ENCODE data around the gene FADS1. TPM values are rescaled to one million over a fixed set of nuclear protein-coding genes. Genes with fewer than 3 reads are reported as not detected.

FADS1 gene
- total RNA-seq = 279 and 347 TPM in 2 replicates

GRCh38 chr11:61816736-61817455, at the start of gene FADS1:
Gene FADS1, minus strand, starts transcription at chr11:61817003. Its CDS starts 74 bp downstream, at chr11:61816929.

DNA sequence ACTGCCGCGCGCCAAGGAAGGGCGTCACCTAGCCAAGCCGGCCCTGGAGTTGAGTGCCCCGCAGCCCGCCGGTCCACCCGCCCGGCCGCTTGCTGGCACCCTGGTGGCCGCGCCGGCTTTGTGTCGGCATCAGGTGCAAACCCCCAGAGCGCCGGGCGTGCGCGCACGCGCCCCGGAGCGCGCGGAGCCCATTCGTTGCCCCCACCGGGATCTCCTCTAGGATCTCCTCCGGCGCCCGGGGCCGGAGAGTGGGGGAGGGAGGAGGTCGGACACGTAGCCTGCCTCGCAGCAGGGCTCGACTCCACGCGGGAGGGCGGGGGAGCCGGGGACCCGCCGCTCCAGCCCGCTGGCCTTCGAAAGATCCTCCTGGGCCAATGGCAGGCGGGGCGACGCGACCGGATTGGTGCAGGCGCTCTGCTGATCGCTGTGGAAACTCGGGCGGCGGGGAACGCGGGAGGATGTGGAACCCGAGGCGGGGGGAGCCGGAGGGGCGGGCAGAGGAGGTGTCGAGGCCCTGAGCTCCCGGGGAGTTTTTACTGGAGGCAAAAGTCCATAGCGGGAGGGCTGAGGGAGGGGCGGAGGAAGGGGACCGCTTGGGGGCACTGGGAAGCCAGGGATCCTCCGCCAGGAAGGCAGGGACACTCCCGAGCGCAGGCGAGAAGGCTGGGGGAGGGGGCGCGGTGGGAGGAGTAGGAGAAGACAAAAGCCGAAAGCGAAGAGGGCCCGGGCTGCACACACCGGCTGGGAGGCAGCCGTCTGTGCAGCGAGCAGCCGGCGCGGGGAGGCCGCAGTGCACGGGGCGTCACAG, 11.0 kb upstream of the FADS1 start, which contains the start of gene FADS2:
Gene FADS2 (plus strand): TSS at position 730 of the 808 bp plus-strand sequence. CDS start 91 bp downstream, outside the sequence.

DNA sequence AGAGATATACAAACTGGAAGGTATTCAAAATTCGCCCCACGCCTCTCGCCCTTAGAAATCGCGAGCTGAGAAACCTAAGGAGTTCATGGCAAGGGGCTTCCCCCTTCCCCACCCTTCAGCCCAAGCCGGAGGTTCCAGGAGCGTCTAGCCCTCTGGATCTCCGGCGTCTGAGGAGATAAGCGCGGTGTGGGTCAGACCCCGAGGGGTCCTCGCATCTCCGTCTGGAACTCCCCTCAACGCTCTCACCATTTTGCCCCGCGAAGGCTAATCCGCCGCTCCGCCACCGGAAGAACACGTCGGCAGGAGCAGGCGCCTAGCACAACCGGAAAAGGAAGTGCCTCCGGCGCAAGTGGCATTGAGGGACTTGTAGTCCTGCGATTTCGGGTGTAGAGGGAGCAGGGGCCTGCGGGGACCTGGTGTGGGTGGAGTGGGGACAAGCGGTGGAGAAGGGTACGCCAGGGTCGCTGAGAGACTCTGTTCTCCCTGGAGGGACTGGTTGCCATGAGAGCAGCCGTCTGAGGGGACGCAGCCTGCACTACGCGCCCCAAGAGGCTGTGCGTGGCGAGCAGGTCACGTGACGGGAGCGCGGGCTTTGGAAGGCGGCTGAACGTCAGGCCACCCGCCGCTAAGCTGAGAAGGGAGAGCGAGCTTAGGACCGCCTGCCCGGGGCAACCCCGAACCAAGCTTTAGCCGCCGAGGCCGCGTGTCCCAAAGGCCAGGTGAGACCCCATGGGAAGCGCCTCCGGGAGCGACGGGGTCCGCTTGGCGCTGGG, 24.3 kb downstream of the FADS1 start, which contains the start of the genes FEN1 and TMEM258:
Gene FEN1 (plus strand): TSS at position 602 of the 773 bp plus-strand sequence. CDS start 2,451 bp downstream, outside the sequence.
Gene TMEM258 (minus strand): TSS at position 290 of the 773 bp plus-strand sequence. CDS start 41 bp downstream, at position 249.

GRCh38 chr11:61752117-61752924, 64.5 kb downstream of the FADS1 start, which contains the start of gene MYRF:
Gene MYRF, plus strand, starts transcription at chr11:61752636. Its CDS starts 109 bp downstream, at chr11:61752745.

Other genes with a start within 250 kb of the FADS1 start
- gene SYT7, start 235.9 kb downstream of the FADS1 start, total RNA-seq = 0.61 and 0.65 TPM in 2 replicates
- 2.2 and 3.4 TPM in 2 replicates for gene DAGLA, start 136.6 kb downstream of the FADS1 start, total RNA-seq
- 0.24 and 0.32 TPM in 2 replicates for gene MYRF, start 64.4 kb downstream of the FADS1 start, total RNA-seq
- gene TMEM258, start 24.4 kb downstream of the FADS1 start, total RNA-seq = 43.6 and 46.1 TPM in 2 replicates
- gene FEN1, start 24.1 kb downstream of the FADS1 start, total RNA-seq = 6.0 and 6.7 TPM in 2 replicates
- 555 and 667 TPM in 2 replicates for gene FADS2, start 11.3 kb upstream of the FADS1 start, total RNA-seq
- gene FADS3, start 74.5 kb upstream of the FADS1 start, total RNA-seq = 88.6 and 121 TPM in 2 replicates
- gene RAB3IL1, start 100.6 kb upstream of the FADS1 start, total RNA-seq = 16.9 and 19.0 TPM in 2 replicates
- 5.2 and 5.5 TPM in 2 replicates for gene BEST1, start 133.3 kb upstream of the FADS1 start, total RNA-seq
- 724 and 814 TPM in 2 replicates for gene FTH1, start 150.6 kb upstream of the FADS1 start, total RNA-seq